CD14-positive monocyte (primary cell): ENCODE measurements around the gene MTR. TPM values are rescaled to one million over a fixed set of nuclear protein-coding genes. Genes with fewer than 3 reads are reported as not detected.

ENCODE experiments used
- DNase-seq, 3 donors: peaks; one replicate each; pipeline ENCODE4 v3.0.0-alpha.2; 2011 to 2022
- H2AFZ ChIP-seq: 2 replicates; pipeline ENCODE4 v1.6.0; 2012; ENCODE audit warnings: mild to moderate bottlenecking, low read depth, low read length, inconsistent platforms; ENCODE audit not compliant: insufficient read depth, poor library complexity, severe bottlenecking
- H3K27ac ChIP-seq, 2 donors: 1 replicate in 1 of 2; 2 replicates in 1 of 2; pipeline ENCODE4 v1.5.1; 2012 to 2013; ENCODE audit warnings: low read length in 2 of 2, control low read depth in 1 of 2, inconsistent platforms in 1 of 2, low read depth in 1 of 2, mild to moderate bottlenecking in 1 of 2
- H3K27me3 ChIP-seq, 2 donors: one replicate each; pipeline versions ENCODE4 v1.6.0 to v1.6.1; 2011 to 2013; ENCODE audit warnings: low read length in 2 of 2; ENCODE audit not compliant: control insufficient read depth in 2 of 2, insufficient read depth in 2 of 2
- H3K36me3 ChIP-seq, 2 donors: replicated peaks in 1 of 2; 1 replicate in 1 of 2; 2 replicates in 1 of 2; pipeline versions ENCODE4 v1.5.1 to v1.6.1; 2012 to 2013; ENCODE audit warnings: low read length in 2 of 2, control low read depth in 1 of 2, inconsistent platforms in 1 of 2, mild to moderate bottlenecking in 1 of 2; ENCODE audit not compliant: insufficient read depth in 2 of 2, control insufficient read depth in 1 of 2
- H3K4me1 ChIP-seq, 2 donors: 1 replicate in 1 of 2; 2 replicates in 1 of 2; pipeline versions ENCODE4 v1.5.1 to v1.6.1; 2012 to 2013; ENCODE audit warnings: low read length in 2 of 2, control low read depth in 1 of 2, inconsistent platforms in 1 of 2, mild to moderate bottlenecking in 1 of 2, moderate library complexity in 1 of 2; ENCODE audit not compliant: insufficient read depth in 2 of 2, control insufficient read depth in 1 of 2
- H3K4me2 ChIP-seq: replicated peaks from 2 replicates; pipeline ENCODE3; 2012; ENCODE audit warnings: low read length, moderate library complexity, mild to moderate bottlenecking; ENCODE audit not compliant: poor library complexity, severe bottlenecking; ENCODE audit errors: extremely low read depth
- H3K4me3 ChIP-seq, 3 experiments: fragments of 200-600 bp in 1 of 3; sonication (generic) in 1 of 3; replicated peaks in 1 of 3; 1 replicate in 2 of 3; 2 replicates in 1 of 3; pipeline ENCODE4 v1.5.1; 2011 to 2013; ENCODE audit warnings: low read length in 3 of 3, mild to moderate bottlenecking in 3 of 3, control low read depth in 2 of 3, low read depth in 2 of 3, inconsistent platforms in 1 of 3, moderate library complexity in 1 of 3
- H3K79me2 ChIP-seq: 2 replicates; pipeline ENCODE4 v1.6.0; 2012; ENCODE audit warnings: mild to moderate bottlenecking, control low read depth, inconsistent platforms, low read length, moderate library complexity; ENCODE audit not compliant: insufficient read depth
- H3K9ac ChIP-seq: 2 replicates; pipeline ENCODE4 v1.6.0; 2017; ENCODE audit warnings: low read length, mild to moderate bottlenecking; ENCODE audit not compliant: insufficient read depth, poor library complexity, severe bottlenecking
- H3K9me3 ChIP-seq, 2 donors: replicated peaks in 1 of 2; 1 replicate in 1 of 2; 2 replicates in 1 of 2; pipeline versions ENCODE4 v1.5.1 to v1.6.1; 2012 to 2013; ENCODE audit warnings: low read length in 2 of 2, control low read depth in 1 of 2; ENCODE audit not compliant: control insufficient read depth in 1 of 2, insufficient read depth in 1 of 2
- H4K20me1 ChIP-seq: 2 replicates; pipeline ENCODE4 v1.6.0; 2012; ENCODE audit warnings: mild to moderate bottlenecking, low read length, control low read depth, moderate library complexity; ENCODE audit not compliant: insufficient read depth
- H3K27ac Mint-ChIP-seq, 7 donors: one replicate each; pipeline ENCODE4 v1.8.0; 2020; ENCODE audit warnings: mild to moderate bottlenecking in 7 of 7, mixed read lengths in 7 of 7, moderate library complexity in 6 of 7, inconsistent platforms in 2 of 7
- H3K27me3 Mint-ChIP-seq, 3 donors: one replicate each; pipeline ENCODE4 v1.8.0; 2021 to 2022; ENCODE audit warnings: low read depth in 3 of 3, mild to moderate bottlenecking in 3 of 3, mixed read lengths in 3 of 3, moderate library complexity in 3 of 3, inconsistent platforms in 1 of 3
- H3K36me3 Mint-ChIP-seq, 2 donors: one replicate each; pipeline ENCODE4 v1.8.0; 2020; ENCODE audit warnings: mixed read lengths in 2 of 2, inconsistent platforms in 1 of 2, mild to moderate bottlenecking in 1 of 2
- H3K4me1 Mint-ChIP-seq: one replicate; pipeline ENCODE4 v1.8.0; 2020; ENCODE audit warnings: mild to moderate bottlenecking, mixed read lengths
- H3K4me3 Mint-ChIP-seq, 2 donors: one replicate each; pipeline ENCODE4 v1.8.0; 2020; ENCODE audit warnings: mild to moderate bottlenecking in 2 of 2, mixed read lengths in 2 of 2, moderate library complexity in 1 of 2
- H3K9me3 Mint-ChIP-seq, 7 donors: one replicate each; pipeline ENCODE4 v1.8.0; 2020 to 2022; ENCODE audit warnings: mixed read lengths in 7 of 7, mild to moderate bottlenecking in 6 of 7, moderate library complexity in 6 of 7, inconsistent platforms in 2 of 7
- WGBS: methylation state at CpG from one replicate; pipeline ENCODE4 v1.1.5; 2013; ENCODE audit warnings: missing lambda C conversion rate; ENCODE audit not compliant: insufficient coverage; 5-methylcytosine and 5-hydroxymethylcytosine counted together
- intact Hi-C, 2 donors: fragments of 100-400 bp; cut with micrococcal nuclease; formaldehyde crosslinking; loops; one replicate each; pipeline versions ENCODE4 v1.15.0 to v1.15.1; 2023
- polyA plus RNA-seq, 3 donors: library from polyadenylated mRNA; depleted of rRNA in 1 of 3; unstranded in 2 of 3; stranded (reverse) in 1 of 3; fragments of 300-500 nt in 2 of 3; fragments of >200 nt in 1 of 3; fragmentation: Illumina TruSeq in 2 of 3; gene quantifications; 1 replicate in 2 of 3; 2 replicates in 1 of 3; pipeline ENCODE4 v1.2.3, GENCODE V29; 2012 to 2021
- TF ChIP-seq, protein P1 (sequence below): fragments of 200-600 bp; IDR thresholded peaks from one replicate; pipeline ENCODE4 v1.8.0; 2022; ENCODE audit warnings: antibody characterized with exemption, mild to moderate bottlenecking

Gene MTR
- polyA plus RNA-seq, 3 donors = 3.4 to 5.4 (median 4.7) TPM

DNA sequence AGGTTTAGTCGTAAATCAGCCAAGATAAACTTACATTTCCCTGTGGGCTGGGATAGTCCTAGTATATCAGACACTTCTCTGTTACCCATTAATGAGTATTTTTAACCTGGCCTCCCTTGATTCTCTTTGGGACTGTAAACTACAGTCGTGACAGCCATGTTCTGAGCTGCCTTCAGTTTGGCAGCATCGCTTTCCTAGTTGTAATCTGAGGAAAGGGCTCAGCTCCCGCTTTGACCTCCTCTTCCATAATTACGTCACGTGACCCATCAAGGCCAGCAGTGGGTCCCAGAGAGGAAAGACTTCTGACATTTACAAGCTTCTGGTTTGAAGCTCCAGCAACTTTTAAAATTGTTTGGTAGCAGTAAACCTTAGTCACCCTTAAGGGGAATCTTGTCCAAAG, 34.6 kb upstream of the MTR start:
- peaks cover 0 to 3% of the 10 kb centered on the region in 2 donors for H3K27me3 ChIP-seq
- no peaks in the 10 kb centered on the region for H3K9me3 Mint-ChIP-seq
- no peak overlapping the region for H3K4me3 Mint-ChIP-seq
- TF ChIP-seq, protein P1, sequence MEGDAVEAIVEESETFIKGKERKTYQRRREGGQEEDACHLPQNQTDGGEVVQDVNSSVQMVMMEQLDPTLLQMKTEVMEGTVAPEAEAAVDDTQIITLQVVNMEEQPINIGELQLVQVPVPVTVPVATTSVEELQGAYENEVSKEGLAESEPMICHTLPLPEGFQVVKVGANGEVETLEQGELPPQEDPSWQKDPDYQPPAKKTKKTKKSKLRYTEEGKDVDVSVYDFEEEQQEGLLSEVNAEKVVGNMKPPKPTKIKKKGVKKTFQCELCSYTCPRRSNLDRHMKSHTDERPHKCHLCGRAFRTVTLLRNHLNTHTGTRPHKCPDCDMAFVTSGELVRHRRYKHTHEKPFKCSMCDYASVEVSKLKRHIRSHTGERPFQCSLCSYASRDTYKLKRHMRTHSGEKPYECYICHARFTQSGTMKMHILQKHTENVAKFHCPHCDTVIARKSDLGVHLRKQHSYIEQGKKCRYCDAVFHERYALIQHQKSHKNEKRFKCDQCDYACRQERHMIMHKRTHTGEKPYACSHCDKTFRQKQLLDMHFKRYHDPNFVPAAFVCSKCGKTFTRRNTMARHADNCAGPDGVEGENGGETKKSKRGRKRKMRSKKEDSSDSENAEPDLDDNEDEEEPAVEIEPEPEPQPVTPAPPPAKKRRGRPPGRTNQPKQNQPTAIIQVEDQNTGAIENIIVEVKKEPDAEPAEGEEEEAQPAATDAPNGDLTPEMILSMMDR = no peak
- peaks cover 2 to 5% (median 5%) of the 10 kb centered on the region in 3 donors for H3K27me3 Mint-ChIP-seq
- H3K4me2 ChIP-seq = no peak overlapping the region
- peaks cover 3% of the 10 kb centered on the region for H3K4me1 Mint-ChIP-seq
- H3K36me3 ChIP-seq = no peaks in the 10 kb centered on the region
- no peak overlapping the region for H2AFZ ChIP-seq
- no peaks in the 10 kb centered on the region for H3K4me1 ChIP-seq
- no peaks in the 10 kb centered on the region for H3K79me2 ChIP-seq
- H3K27ac Mint-ChIP-seq = no peak overlapping the region
- no peak for DNase-seq
- 100% methylated on average over 2 of the region's 6 CpGs for WGBS
- no peaks in the 10 kb centered on the region for H3K9me3 ChIP-seq
- no peak overlapping the region for H3K27ac ChIP-seq
- H3K9ac ChIP-seq = no peak overlapping the region
- intact Hi-C loops = no loop called here
- no peak overlapping the region for H3K4me3 ChIP-seq
- H3K36me3 Mint-ChIP-seq = no peaks in the 10 kb centered on the region
- H4K20me1 ChIP-seq = no peaks in the 10 kb centered on the region

DNA sequence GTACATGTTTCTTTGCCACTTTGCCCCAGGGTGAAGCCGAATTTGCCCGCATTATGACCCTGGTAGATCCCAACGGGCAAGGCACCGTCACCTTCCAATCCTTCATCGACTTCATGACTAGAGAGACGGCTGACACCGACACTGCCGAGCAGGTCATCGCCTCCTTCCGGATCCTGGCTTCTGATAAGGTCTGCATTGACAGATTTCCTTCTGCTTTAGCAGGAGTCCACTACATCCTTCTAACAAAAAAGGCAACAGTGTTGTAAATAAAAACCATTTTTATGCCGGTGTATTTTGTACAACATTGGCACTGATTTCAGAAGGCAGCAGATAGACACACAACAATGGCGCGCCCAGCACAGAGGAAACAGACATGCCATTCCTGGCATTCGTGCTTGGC, 34.1 kb upstream of the MTR start:
- DNase-seq = no peak
- Mint-ChIP-seq H3K9me3 (no peaks in the 10 kb centered on the region), H3K4me3 (no peak overlapping the region), H3K36me3 (no peaks in the 10 kb centered on the region), H3K27me3 (peaks cover 2 to 5% (median 5%) of the 10 kb centered on the region in 3 donors), H3K4me1 (peaks cover 3% of the 10 kb centered on the region), H3K27ac (no peak overlapping the region)
- Histone ChIP-seq H3K4me2 (no peak overlapping the region), H3K9ac (no peak overlapping the region), H3K9me3 (no peaks in the 10 kb centered on the region), H3K4me1 (no peaks in the 10 kb centered on the region), H3K27me3 (peaks cover 0 to 3% of the 10 kb centered on the region in 2 donors), H4K20me1 (no peaks in the 10 kb centered on the region), H3K4me3 (no peak overlapping the region), H3K79me2 (no peaks in the 10 kb centered on the region), H3K27ac (no peak overlapping the region), H2AFZ (no peak overlapping the region), H3K36me3 (no peaks in the 10 kb centered on the region)
- WGBS = 89% methylated on average over 14 of the region's 14 CpGs
- intact Hi-C loops = no loop called here
- TF ChIP-seq, protein P1 = no peak
